HepG2 (cell line): ENCODE measurements around the gene VPS37D. TPM values are rescaled to one million over a fixed set of nuclear protein-coding genes. Genes with fewer than 3 reads are reported as not detected.
"Not testable (repeated sequence)": the region's sequence is repeated elsewhere in the genome, so short reads cannot be mapped to it uniquely, and the experiment has no call there.

ENCODE experiments used
- ATAC-seq: fragments of 200-7000 bp; cut with Tn5 transposase; 3 replicates; pipeline ENCODE4 v1.9.1; 2020; ENCODE audit warnings: mild to moderate bottlenecking, moderate library complexity
- BruUV-seq: library from RNA; stranded (reverse); fragments of 400-500 nt; replicated peaks from 2 replicates; lab custom pipeline; 2021; lab: Mats Ljungman, UMichigan
- CTCF ChIA-PET: fragments of 300-600 bp; formaldehyde crosslinking; extraction: SDS; loops from one replicate; lab custom pipeline; 2021; ENCODE audit warnings: low total read pairs, inconsistent platforms, low intra/inter-chr PET ratio; lab: Yijun Ruan, JAX
- POLR2A ChIA-PET: fragments of 350-600 bp; sonication (Branson Sonifier 250); formaldehyde crosslinking; loops from one replicate; lab custom pipeline; 2020; ENCODE audit warnings: antibody characterized with exemption, inconsistent platforms; lab: Yijun Ruan, JAX
- DNase-seq: peaks from one replicate; pipeline ENCODE4 v3.0.0-alpha.2; 2015; ENCODE audit warnings: low spot score
- FAIRE-seq: peaks from 3 replicates; lab custom pipeline; 2011; peaks lifted over from hg19 to GRCh38; lab: Jason Lieb, UNC
- H2AFZ ChIP-seq: one replicate; pipeline ENCODE4 v1.6.1; 2011; ENCODE audit warnings: low read length, inconsistent platforms
- H3K27ac ChIP-seq: fragments of 300-600 bp; 3 replicates; pipeline ENCODE4 v1.8.0; 2011; ENCODE audit warnings: mixed run types, mild to moderate bottlenecking, mixed read lengths, low read length, inconsistent platforms; ENCODE audit not compliant: insufficient read depth; ENCODE audit errors: extremely low read length
- H3K27me3 ChIP-seq, 2 experiments: fragments of 200-600 bp in 1 of 2; 2 replicates in 1 of 2; 3 replicates in 1 of 2; pipeline versions ENCODE4 v1.6.0 to v1.8.0; 2011; ENCODE audit warnings: low read length in 2 of 2, mild to moderate bottlenecking in 2 of 2, moderate library complexity in 2 of 2, inconsistent platforms in 1 of 2; ENCODE audit not compliant: insufficient read depth in 2 of 2, control insufficient read depth in 1 of 2
- H3K36me3 ChIP-seq, 2 experiments: fragments of 200-600 bp in 1 of 2; replicated peaks in 1 of 2; 2 replicates in 1 of 2; 3 replicates in 1 of 2; pipeline versions ENCODE4 v1.5.1 to v1.8.0; 2011; ENCODE audit warnings: low read length in 2 of 2, inconsistent platforms in 1 of 2; ENCODE audit not compliant: insufficient read depth in 2 of 2, control insufficient read depth in 1 of 2
- H3K4me1 ChIP-seq: 2 replicates; pipeline ENCODE4 v1.5.1; 2012; ENCODE audit warnings: low read length, inconsistent platforms; ENCODE audit not compliant: insufficient read depth
- H3K4me2 ChIP-seq: 2 replicates; pipeline ENCODE4 v1.6.0; 2011; ENCODE audit warnings: low read depth, low read length, inconsistent platforms
- H3K4me3 ChIP-seq, 3 experiments: fragments of 200-600 bp in 1 of 3; sonication (generic), shearing (Covaris generic) in 1 of 3; replicated peaks in 1 of 3; 2 replicates each; pipeline ENCODE4 v1.5.1; 2011 to 2016; ENCODE audit warnings: low read length in 3 of 3, inconsistent platforms in 2 of 3, low read depth in 2 of 3, mild to moderate bottlenecking in 2 of 3, control low read depth in 1 of 3, mixed read lengths in 1 of 3; ENCODE audit not compliant: insufficient read depth in 1 of 3
- H3K79me2 ChIP-seq: one replicate; pipeline ENCODE4 v1.6.1; 2011; ENCODE audit warnings: low read length, inconsistent platforms; ENCODE audit not compliant: insufficient read depth
- H3K9ac ChIP-seq: 2 replicates; pipeline ENCODE4 v1.6.0; 2011; ENCODE audit warnings: mild to moderate bottlenecking, low read depth, low read length, inconsistent platforms; ENCODE audit not compliant: insufficient read depth
- H3K9me3 ChIP-seq: 2 replicates; pipeline ENCODE4 v1.5.1; 2012; ENCODE audit warnings: mild to moderate bottlenecking, low read length
- H4K20me1 ChIP-seq: 2 replicates; pipeline ENCODE4 v1.6.0; 2011; ENCODE audit warnings: inconsistent platforms, mild to moderate bottlenecking, low read length, moderate library complexity; ENCODE audit not compliant: insufficient read depth
- PCBP2 ChIP-seq: fragments of 200-400 bp; formaldehyde crosslinking; optimal IDR thresholded peaks from 2 replicates; pipeline ENCODE3; 2018; ENCODE audit warnings: low read length, low read depth; ENCODE audit not compliant: poor library complexity, severe bottlenecking
- POLR2A ChIP-seq, 2 experiments: IDR thresholded peaks; 2 replicates each; pipeline ENCODE4 v1.6.1; 2011; ENCODE audit warnings: low read depth in 2 of 2, low read length in 2 of 2, mild to moderate bottlenecking in 1 of 2, moderate library complexity in 1 of 2; ENCODE audit not compliant: insufficient read depth in 1 of 2
- PRDM15 ChIP-seq: sonication (generic); formaldehyde crosslinking; IDR thresholded peaks from 2 replicates; pipeline ENCODE4 v1.4.0; 2020; ENCODE audit warnings: missing genetic modification reagents
- SNAPC5 ChIP-seq: sonication (generic); formaldehyde crosslinking; IDR thresholded peaks from 2 replicates; pipeline ENCODE4 v1.8.1; 2023; ENCODE audit warnings: mild to moderate bottlenecking, missing genetic modification reagents, borderline replicate concordance
- WGBS: methylation state at CpG from one replicate; pipeline ENCODE4 v1.1.6; 2017; ENCODE audit warnings: low lambda C conversion rate; 5-methylcytosine and 5-hydroxymethylcytosine counted together
- in situ Hi-C: cut with HindIII; loops from 2 replicates; pipeline ENCODE4 v1.10.0; 2017; ENCODE audit warnings: low pct_unique_long_range_greater_than_20kb; ENCODE audit not compliant: extremely low pct_ligation_motif_present
- intact Hi-C: fragments of 100-400 bp; cut with micrococcal nuclease; formaldehyde crosslinking; loops from one replicate; pipeline ENCODE4 v1.10.0; 2022; ENCODE audit not compliant: unreplicated experiment
- polyA plus RNA-seq, 8 experiments: library from polyadenylated mRNA; depleted of rRNA in 3 of 8; stranded (reverse) in 7 of 8; unstranded in 1 of 8; fragments of >200 nt; fragmentation: Illumina TruSeq in 4 of 8; extraction: Trizol in 4 of 8; gene quantifications; 2 replicates each; pipeline versions ENCODE4 v1.2.1 to v1.2.3, GENCODE V29; 2011 to 2016; ENCODE audit warnings: low read depth in 4 of 8, missing spikeins in 1 of 8, mixed read lengths in 1 of 8; ENCODE audit not compliant: insufficient read depth in 1 of 8
- total RNA-seq, 5 experiments: library from RNA; depleted of rRNA; stranded (reverse); fragments of >200 nt; fragmentation: Illumina TruSeq; extraction: Trizol; gene quantifications; 2 replicates each; pipeline ENCODE4 v1.2.3, GENCODE V29; 2016; ENCODE audit warnings: low read depth in 1 of 5
- TF ChIP-seq, protein P1 (sequence below): sonication (generic); formaldehyde crosslinking; IDR thresholded peaks from 2 replicates; pipeline ENCODE4 v1.8.0; 2022; ENCODE audit warnings: mild to moderate bottlenecking, missing genetic modification reagents; ENCODE audit not compliant: insufficient replicate concordance
- TF ChIP-seq, protein P2 (sequence below): sonication (generic); formaldehyde crosslinking; IDR thresholded peaks from 2 replicates; pipeline ENCODE4 v1.5.0; 2020; ENCODE audit warnings: mild to moderate bottlenecking, missing genetic modification reagents, borderline replicate concordance

Gene VPS37D
- total and polyA plus RNA-seq, 2 of the 13 experiments (the other 11 are each of a cell fraction or from before 2014, with no cell fraction given): 3.8 to 6.3 TPM

DNA sequence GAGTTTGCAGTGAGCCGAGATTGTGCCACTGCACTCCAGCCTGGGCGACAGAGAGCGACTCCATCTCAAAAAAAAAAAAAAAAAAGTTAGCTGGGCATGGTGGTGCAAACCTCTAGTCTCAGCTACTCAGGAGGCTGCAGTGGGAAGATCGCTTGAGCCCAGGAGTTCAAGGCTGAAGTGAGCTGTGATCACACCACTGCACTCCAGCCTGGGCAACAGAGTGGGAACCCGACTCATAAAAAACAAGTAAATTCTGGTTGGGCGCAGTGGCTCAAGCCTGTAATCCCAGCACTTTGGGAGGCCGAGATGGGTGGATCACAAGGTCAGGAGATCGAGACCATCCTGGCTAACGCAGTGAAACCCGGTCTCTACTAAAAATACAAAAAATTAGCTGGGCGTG, 48.2 kb upstream of the VPS37D start:
- peaks cover 52% of the 10 kb centered on the region for H4K20me1 ChIP-seq
- TF ChIP-seq, protein P1, sequence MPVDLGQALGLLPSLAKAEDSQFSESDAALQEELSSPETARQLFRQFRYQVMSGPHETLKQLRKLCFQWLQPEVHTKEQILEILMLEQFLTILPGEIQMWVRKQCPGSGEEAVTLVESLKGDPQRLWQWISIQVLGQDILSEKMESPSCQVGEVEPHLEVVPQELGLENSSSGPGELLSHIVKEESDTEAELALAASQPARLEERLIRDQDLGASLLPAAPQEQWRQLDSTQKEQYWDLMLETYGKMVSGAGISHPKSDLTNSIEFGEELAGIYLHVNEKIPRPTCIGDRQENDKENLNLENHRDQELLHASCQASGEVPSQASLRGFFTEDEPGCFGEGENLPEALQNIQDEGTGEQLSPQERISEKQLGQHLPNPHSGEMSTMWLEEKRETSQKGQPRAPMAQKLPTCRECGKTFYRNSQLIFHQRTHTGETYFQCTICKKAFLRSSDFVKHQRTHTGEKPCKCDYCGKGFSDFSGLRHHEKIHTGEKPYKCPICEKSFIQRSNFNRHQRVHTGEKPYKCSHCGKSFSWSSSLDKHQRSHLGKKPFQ (CRISPR knock-in tag): peak; percentile 93
- H3K27me3 ChIP-seq, H3K27ac ChIP-seq, CTCF ChIA-PET, DNase-seq, FAIRE-seq, intact Hi-C loops, H3K4me3 ChIP-seq, H3K4me2 ChIP-seq, BruUV-seq, H3K9me3 ChIP-seq, in situ Hi-C loops, H2AFZ ChIP-seq, ATAC-seq, H3K9ac ChIP-seq: not testable (repeated sequence)
- 87% methylated on average over 11 of the region's 11 CpGs for WGBS
- H3K36me3 ChIP-seq: peaks cover 14 to 29% of the 10 kb centered on the region in 2 experiments
- POLR2A ChIA-PET: interaction anchor here (0.7 to 13.2 kb wide), 3 partner anchors 13 to 45 kb away, joined by 3 to 416 read pairs (median 4); no protein-coding TSS in a partner anchor
- H3K4me1 ChIP-seq: peaks cover 85% of the 10 kb centered on the region
- peaks cover 50% of the 10 kb centered on the region for H3K79me2 ChIP-seq

DNA sequence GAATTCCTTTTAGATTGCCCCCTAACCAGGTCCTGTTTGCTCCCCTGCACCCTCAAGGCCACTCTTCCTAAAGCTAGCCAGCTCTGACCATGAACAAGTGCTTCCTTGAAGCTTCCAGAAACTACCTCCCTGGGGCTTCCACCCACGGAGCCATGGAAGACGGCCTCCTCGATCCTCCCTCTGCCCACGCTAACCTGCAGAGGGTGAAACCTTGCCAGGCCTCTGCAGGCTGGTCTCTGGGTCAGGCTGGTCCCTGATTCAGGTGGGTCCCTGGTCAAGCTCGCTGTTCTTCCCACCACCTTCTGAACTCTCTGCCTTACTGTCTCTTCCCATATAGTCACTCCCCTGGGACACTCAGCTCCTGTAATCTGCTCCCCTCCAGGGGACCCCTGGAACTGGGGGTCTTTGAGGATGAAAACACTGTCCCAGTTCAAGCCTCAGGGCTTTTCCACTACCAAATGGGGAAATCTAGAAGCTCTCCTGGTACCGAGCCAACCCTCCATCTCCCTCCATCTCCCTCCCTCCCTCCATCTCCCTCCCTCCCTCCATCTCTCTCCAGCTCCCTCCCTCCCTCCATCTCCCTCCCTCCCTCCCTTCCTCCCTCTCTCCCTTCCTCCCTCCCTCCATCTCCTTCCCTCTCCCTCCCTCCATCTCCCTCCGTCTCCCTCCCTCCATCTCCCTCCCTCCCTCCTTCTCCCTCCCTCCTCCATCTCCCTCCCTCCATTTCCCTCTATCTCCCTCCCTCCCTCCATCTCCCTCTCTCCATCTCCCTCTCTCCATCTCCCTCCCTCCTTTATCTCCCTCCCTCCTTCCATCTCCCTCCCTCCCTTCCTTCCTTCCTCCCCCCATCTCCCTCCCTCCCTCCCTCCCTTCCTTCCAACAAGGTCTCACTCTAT, 46.2 kb upstream of the VPS37D start:
- no peak for DNase-seq
- ATAC-seq: no peak
- no peak for FAIRE-seq
- Histone ChIP-seq H3K27ac (peak overlapping the region; percentile 95), H3K36me3 (peaks cover 7 to 14% of the 10 kb centered on the region in 2 experiments), H3K4me3 (no peak overlapping the region; a peak in 1 of 6 replicates), H4K20me1 (peaks cover 37% of the 10 kb centered on the region), H3K79me2 (peaks cover 45% of the 10 kb centered on the region), H2AFZ (no peak overlapping the region), H3K9me3 (no peaks in the 10 kb centered on the region), H3K27me3 (no peaks in the 10 kb centered on the region; a peak in 1 of 5 replicates), H3K4me2 (peak overlapping the region; percentile 64), H3K4me1 (peaks cover 73% of the 10 kb centered on the region), H3K9ac (no peak overlapping the region)
- in situ Hi-C loops: no loop called here
- no TSS peak for BruUV-seq
- intact Hi-C loops: loop anchor here (2.0 kb wide), 1 partner anchor 43 kb away; no protein-coding TSS in a partner anchor
- WGBS: 86% methylated on average over 7 of the region's 7 CpGs
- POLR2A ChIA-PET: interaction anchor here (0.7 to 13.2 kb wide), 7 partner anchors 15 to 98 kb away, joined by 3 to 416 read pairs (median 4); no protein-coding TSS in a partner anchor
- CTCF ChIA-PET: no interaction called here
- no peak for TF ChIP-seq PRDM15 (CRISPR knock-in tag)
- TF ChIP-seq, protein P2, sequence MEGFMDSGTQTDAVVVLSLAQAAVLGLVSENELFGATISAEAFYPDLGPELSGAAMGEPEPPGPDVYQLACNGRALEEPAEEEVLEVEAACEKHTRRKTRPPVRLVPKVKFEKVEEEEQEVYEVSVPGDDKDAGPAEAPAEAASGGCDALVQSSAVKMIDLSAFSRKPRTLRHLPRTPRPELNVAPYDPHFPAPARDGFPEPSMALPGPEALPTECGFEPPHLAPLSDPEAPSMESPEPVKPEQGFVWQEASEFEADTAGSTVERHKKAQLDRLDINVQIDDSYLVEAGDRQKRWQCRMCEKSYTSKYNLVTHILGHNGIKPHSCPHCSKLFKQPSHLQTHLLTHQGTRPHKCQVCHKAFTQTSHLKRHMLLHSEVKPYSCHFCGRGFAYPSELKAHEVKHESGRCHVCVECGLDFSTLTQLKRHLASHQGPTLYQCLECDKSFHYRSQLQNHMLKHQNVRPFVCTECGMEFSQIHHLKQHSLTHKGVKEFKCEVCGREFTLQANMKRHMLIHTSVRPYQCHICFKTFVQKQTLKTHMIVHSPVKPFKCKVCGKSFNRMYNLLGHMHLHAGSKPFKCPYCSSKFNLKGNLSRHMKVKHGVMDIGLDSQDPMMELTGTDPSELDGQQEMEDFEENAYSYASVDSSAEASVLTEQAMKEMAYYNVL (CRISPR knock-in tag): peak; percentile 59
- TF ChIP-seq POLR2A (IDR thresholded peaks at IDR 0.05; ENCODE audit: insufficient read depth in 1 of 2, low read depth in 2 of 2, low read length in 2 of 2): peak; percentile 44 to 62; a peak in 3 of 4 replicates
- no peak for TF ChIP-seq SNAPC5 (CRISPR knock-in tag)
- peak; percentile 95 for TF ChIP-seq PCBP2
